Measurements from ENCODE around the gene SERINC5.

SERINC5 gene

DNA sequence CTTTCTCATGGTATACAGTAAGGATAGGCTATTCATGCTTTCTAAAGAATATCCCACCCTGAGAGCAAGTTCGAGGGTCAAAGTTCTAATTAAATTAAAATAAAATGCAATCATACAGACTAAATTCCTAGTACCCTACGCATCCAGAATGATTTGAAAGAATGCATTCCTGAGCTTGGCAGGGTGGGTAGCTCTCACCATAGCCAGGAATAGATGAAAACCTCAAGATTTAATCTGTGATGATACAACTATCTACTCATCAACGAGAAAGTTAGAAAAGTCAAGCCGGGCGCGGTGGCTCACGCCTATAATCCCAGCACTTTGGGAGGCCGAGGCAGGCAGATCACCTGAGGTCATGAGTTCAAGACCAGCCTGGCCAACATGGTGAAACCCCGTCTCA lies 32.3 kb downstream of the SERINC5 start:
- TF ChIP-seq, protein P1, sequence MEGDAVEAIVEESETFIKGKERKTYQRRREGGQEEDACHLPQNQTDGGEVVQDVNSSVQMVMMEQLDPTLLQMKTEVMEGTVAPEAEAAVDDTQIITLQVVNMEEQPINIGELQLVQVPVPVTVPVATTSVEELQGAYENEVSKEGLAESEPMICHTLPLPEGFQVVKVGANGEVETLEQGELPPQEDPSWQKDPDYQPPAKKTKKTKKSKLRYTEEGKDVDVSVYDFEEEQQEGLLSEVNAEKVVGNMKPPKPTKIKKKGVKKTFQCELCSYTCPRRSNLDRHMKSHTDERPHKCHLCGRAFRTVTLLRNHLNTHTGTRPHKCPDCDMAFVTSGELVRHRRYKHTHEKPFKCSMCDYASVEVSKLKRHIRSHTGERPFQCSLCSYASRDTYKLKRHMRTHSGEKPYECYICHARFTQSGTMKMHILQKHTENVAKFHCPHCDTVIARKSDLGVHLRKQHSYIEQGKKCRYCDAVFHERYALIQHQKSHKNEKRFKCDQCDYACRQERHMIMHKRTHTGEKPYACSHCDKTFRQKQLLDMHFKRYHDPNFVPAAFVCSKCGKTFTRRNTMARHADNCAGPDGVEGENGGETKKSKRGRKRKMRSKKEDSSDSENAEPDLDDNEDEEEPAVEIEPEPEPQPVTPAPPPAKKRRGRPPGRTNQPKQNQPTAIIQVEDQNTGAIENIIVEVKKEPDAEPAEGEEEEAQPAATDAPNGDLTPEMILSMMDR (IDR thresholded peaks at IDR 0.05; ENCODE audit: control insufficient read depth, insufficient read depth, low read depth, low read length, missing control alignments), result no peak

DNA sequence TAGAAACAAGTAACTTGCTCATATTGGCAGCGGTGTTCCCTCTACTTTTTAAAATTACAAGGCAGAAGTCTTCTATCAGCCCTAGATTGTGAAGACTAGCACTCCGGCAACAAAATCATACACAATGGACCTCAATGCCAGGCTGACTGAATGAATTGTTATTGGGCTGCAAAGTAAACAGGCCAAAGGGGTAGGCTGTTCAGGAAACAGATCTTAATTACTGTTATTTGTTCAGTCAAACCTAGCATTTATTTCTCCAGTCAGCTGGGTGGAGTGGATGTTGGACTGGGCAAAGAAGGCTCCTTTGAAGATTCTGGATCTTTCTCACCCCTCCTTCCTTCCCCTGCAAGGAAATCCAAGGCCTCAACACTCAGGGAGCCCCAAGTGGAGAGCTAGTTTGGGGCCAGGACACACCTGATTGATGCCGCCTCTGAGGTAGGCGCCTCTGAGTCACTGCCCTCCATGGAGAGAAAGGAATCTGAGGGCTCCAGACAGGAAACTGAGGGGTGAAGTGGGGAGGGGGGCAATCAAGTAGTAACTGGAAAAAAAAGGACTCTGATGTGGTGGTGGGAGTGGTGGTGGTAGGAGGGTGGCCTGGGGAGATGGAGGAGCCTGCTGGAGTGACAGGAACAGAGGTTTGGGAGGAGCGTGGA lies 35.5 kb downstream of the SERINC5 start:
- no peak overlapping the region for H3K4me3 ChIP-seq (ENCODE audit: control insufficient read depth, low read depth, low read length)
- TF ChIP-seq, protein P1 (IDR thresholded peaks at IDR 0.05; ENCODE audit: control insufficient read depth, insufficient read depth, low read depth, low read length, missing control alignments), result no peak
- DNase-seq (ENCODE audit: low read depth), result no peak

More for the DNA sequence above, 32.3 kb downstream of the SERINC5 start:
- no peak overlapping the region for H3K4me3 ChIP-seq (ENCODE audit: control insufficient read depth, low read depth, low read length)
- DNase-seq (ENCODE audit: low read depth), result no peak

DNA sequence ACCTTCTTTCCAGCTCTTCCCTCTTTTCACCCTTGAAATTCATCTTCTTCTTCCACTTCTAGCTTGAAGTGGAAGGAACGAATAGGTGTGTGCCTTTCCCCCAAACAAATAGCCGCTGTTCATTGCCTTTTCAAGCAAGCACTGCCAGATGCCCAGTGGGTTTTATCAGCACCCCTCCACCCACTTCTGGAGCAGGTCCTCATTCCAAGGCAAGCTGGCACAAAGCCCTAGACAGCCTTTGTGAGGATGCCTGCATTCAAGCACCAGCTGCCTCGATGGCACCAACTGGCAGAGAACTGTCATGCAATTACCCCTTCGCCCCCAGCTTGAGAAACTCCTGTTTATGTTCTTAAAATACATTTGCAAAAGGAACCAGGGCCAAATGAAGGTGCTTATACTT lies 36.5 kb downstream of the SERINC5 start:
- DNase-seq (ENCODE audit: low read depth), result no peak
- TF ChIP-seq, protein P1 (IDR thresholded peaks at IDR 0.05; ENCODE audit: control insufficient read depth, insufficient read depth, low read depth, low read length, missing control alignments), result no peak
- H3K4me3 ChIP-seq (ENCODE audit: control insufficient read depth, low read depth, low read length), result no peak overlapping the region

DNA sequence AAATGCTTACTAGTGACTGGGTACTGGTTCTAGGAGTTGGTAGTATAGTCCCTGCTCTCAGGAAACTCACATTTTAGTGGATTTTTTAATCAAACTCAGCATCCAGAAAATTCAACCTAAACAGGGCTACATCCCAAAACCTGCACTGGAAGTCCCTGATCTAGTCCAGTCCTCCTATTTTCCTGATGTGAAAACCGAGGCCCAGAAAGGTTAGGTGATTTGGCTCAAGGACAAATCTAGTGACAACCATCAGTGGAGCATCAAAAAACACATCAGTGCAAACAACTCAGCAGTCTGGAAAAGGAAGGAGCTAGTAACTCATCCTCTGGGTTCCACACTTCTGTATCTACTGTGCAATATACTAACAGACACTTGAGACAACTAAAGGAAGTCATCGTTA lies 38.2 kb downstream of the SERINC5 start:
- no peak overlapping the region for H3K4me3 ChIP-seq (ENCODE audit: control insufficient read depth, low read depth, low read length)
- TF ChIP-seq, protein P1 (IDR thresholded peaks at IDR 0.05; ENCODE audit: control insufficient read depth, insufficient read depth, low read depth, low read length, missing control alignments), result no peak

DNA sequence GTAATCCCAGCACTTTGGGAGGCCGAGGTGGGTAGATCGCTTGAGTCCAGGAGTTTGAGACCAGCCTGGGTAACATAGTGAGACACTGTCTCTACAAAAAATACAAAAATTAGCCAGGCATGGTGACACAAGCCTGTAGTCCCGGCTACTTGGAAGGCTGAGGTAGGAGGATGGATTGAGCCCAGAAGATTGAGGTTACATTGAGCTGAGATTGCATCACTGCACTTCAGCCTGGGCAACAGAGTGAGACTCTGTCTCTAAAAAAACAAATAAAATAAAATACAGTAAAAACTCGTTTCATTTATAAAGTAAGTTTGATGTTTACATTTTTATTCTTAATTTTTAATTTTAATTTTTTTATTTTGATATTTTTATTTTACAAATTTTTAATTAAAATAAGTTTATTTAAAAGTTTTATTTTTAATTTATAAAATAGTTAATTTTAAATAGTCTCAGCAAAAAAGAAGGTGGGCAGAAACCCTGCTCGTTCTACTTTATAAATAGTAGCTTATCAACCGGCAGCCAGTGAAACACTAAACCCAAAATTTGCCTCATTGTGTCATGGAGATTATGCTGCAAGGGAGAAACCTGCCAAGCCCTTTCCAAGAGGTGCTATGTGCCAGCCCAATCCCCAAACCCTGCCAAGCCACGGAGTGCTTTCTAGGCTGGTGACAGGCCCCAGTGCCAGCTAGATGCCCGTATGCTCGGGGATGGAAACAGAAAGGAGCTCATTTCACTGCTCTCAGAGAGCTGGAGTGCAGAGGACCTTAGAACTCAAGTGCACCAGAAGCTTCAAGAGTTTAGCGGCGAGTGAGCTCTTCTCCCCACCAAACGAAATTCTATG lies 38.9 kb downstream of the SERINC5 start:
- H3K4me3 ChIP-seq (ENCODE audit: control insufficient read depth, low read depth, low read length), result no peak overlapping the region
- TF ChIP-seq, protein P1 (IDR thresholded peaks at IDR 0.05; ENCODE audit: control insufficient read depth, insufficient read depth, low read depth, low read length, missing control alignments), result no peak
- no peak for DNase-seq (ENCODE audit: low read depth)

More for the DNA sequence above, 38.2 kb downstream of the SERINC5 start:
- no peak for DNase-seq (ENCODE audit: low read depth)

DNA sequence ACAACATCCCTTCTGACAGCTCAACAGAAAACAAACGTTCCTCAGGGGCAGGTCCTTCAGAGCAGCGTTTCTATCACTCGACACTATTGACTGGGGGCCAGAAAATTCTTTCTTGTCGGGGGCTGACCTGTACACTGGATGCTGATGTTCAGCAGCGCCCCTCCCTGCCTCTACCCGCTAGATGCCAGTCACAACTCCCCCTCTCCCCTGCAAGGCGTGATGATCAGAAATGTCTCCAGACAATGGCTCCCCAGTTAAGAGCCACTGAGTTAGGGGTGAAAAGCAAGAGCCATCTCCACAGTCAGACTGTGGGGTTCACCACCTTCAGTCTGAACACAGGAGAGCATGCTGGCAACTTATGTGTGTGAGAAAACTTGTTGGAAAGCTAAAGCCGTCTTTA lies 39.8 kb downstream of the SERINC5 start:
- no peak for DNase-seq (ENCODE audit: low read depth)
- H3K4me3 ChIP-seq (ENCODE audit: control insufficient read depth, low read depth, low read length), result no peak overlapping the region
- TF ChIP-seq, protein P1 (IDR thresholded peaks at IDR 0.05; ENCODE audit: control insufficient read depth, insufficient read depth, low read depth, low read length, missing control alignments), result no peak
